Measurements from ENCODE around the gene COX15.
"Not testable (repeated sequence)": the region's sequence is repeated elsewhere in the genome, so short reads cannot be mapped to it uniquely, and the experiment has no call there.

COX15 gene

DNA sequence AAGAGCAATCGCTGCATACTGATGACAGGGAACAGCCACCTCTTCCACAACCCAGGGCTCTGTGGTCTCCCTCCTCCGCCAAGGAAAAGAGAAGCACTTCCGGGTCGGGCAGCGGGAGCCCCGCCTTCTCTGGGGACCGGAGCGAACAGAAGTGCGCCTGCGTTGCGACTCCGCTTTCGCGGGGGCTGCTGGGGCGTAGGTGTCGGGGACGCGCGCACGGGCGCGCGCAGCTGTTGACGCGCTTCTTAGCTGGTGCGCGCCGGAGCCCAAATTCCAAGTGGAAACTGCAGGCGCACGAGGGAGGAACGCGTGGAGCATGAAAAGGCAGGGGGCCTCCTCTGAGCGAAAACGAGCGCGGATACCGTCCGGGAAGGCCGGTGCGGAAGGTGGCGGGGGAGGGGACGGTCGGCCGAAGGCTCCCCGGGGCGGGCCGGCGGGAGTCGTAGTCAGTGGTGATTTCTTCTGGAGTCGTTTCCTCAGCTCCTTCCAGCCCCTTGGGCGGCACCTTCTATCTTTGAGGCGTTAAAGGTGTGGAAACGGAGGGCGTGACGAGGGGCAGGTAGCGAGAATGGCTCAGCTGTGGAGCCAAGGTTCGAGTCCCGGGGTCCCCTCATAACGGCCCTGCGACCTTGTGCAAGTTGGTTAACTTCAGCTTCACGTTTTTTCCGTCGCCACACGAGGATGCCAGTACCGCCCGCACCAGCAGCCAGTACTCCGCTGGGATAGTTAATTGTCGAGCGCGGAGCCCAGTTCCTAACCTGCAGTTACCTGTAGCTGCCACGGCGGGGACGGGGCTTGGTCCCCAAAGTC lies at the start of gene COX15, which contains the start of gene CUTC:
TSS of gene COX15 (minus strand) at position 95 of the 810 bp plus-strand sequence. CDS start at position 17, 78 bp downstream.
TSS of gene CUTC (plus strand) at position 202 of the 810 bp plus-strand sequence. CDS start at position 317, 115 bp downstream.
- DNase-seq (ENCODE audit: low read depth): peak; percentile 91

DNA sequence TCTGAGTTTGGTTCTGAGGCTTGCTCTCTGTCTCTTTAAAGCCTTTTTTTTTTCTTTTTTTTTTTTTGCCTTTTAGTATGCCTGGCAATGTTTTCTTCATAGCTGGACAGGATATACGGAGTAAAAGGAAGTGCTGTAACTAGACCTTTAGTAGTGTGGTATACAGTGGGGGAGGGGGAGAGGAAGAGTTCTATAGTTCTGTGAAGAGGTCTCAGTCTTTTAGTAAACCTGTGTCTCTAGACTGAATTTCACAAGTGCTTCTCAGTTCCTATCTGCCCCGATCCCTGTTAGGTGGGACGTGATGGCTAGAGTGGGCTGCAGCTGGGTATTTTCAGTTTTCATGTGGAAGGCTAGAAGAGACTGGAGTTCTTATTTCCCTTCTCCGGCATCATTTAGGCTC lies 47.4 kb upstream of the COX15 start:
- no peak for DNase-seq (ENCODE audit: low read depth)

DNA sequence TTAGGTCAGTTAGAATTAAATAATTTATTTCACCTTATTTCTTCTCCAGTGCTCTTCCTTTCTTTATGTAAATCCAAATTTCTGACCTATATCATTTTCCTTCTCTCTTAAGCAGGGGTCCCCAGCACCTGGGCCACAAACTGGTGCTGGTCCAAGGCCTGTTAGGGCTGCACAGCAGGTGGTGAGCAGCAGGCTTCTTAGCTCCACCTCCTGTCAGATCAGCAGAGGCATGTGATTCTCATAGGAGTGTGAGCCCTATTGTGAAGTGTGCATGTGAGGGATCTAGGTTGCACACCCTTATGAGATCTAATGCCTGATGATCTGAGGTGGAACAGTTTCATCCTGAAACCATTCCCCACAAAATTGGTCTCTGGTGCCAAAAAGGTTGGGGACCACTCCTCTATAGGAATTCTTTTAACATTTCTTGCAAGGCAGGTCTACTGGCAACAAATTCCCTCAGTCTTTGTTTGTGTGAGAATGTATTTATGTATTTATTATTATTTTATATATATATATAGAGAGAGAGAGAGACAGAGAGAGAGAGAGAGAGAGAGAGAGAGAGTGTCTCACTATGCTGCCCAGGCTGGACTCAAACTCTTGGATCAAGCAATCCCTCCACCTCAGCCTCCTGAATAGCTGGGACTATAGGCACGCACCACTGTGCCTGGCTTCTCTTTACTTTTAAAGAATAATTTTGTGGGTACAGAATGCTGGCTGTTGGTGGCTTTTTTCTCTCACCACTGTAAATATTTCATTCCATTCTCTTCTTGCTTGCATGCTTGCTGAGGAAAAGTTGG lies 46.2 kb upstream of the COX15 start:
- no peak for DNase-seq (ENCODE audit: low read depth)

DNA sequence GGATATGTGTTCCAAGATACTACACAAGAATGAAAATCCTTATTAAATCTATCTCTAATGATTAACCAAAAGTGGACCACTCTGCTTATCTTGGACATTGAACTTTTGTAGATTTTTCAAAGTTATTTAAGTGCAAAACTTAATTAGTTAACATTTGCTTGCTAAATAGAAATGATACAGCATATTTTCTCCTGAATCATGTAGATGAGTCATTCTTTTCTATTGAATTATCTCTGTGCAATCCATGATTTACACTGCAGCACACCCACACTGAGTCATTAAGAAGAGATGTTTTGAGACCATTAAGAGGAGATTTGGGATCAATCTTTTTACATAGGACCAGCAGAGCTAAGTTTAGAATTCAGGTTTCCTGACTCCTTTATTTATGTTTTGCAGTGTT lies 43.9 kb upstream of the COX15 start:
- no peak for DNase-seq (ENCODE audit: low read depth)

DNA sequence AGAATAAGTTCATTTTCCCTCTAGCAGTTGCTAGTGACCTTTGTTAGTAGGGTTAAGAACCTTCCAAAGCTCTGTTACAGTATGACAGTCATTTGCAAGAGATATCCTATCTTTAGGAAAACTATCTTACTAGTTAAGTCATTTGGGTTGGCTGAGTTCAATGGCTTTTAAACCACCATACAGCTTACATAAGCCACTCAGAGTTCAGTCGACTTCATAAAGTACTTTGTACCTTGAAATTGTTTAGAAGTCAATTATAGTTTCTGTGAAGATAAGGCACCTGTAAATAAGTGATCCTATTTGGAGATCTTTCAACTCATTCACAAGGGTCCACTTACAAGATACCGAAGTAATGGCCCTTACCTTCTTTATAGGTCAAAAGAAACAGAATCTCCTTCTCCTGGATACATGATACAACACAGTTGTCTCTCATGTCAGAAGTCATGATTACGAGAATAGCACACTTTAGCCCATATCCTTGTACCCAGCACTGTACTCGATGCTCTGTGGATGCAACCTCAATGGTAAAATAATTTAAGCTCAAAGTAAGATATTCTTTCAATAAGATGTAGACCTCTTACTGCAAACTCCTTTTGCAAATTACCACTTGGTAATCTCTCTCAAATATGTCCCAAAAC lies 38.6 kb upstream of the COX15 start:
- no peak for DNase-seq (ENCODE audit: low read depth)

DNA sequence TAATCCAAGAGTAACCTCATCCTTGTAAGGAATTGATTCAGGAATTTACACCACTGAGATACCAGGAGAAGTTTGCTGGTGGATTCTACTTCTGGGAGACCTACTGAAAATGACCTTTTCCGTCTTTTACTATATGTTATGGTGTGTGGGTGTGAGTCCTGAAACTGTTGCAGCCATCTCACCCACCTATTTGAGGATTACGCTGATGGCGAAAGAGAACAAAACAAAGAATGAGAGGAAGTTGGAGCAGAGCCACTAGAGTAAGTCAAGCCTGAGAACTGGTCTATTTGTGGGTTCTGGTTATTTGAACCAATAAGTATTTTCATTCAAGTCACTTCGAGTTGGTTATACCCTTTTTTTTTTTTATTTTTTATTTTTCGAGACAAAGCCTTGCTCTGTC lies 37.8 kb upstream of the COX15 start:
- DNase-seq (ENCODE audit: low read depth): no peak

DNA sequence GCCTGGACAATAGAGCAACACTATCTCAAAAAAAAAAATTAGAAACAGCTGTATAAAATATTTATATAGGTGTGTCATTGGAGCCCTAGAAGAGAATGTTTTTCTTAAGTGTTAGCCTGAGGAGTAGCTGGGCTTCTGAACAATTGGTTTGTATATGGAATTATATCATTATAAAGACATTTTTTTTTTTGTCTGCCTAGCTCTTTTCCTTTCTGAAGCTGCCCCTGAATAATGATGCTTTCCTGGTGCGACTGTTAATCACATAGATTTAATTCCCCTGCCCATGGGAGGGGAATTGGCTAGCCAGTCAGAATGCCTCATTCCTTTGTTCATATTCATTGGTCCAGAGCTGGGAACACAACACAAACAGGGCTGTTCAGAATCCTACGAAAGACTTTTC lies 36.6 kb upstream of the COX15 start:
- DNase-seq (ENCODE audit: low read depth): no peak

DNA sequence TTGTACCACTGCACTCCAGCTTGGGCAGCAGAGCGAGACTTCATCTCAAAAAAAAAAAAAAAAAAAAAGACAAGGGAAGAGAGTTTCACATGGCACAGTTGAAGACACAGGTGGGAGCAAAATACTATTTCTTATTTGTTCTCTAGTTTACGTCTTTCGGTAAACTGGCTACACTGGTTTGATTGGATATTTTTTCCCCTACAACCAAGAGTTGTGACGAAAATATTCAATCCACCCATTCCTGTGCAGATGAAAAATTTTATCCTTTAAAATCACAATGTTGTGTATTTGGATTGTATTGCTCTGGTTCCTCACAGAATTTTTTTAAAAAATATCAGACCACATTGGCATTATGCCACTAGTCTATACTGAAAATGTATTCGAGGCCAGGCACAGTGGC lies 36.0 kb upstream of the COX15 start:
- DNase-seq (ENCODE audit: low read depth): no peak

DNA sequence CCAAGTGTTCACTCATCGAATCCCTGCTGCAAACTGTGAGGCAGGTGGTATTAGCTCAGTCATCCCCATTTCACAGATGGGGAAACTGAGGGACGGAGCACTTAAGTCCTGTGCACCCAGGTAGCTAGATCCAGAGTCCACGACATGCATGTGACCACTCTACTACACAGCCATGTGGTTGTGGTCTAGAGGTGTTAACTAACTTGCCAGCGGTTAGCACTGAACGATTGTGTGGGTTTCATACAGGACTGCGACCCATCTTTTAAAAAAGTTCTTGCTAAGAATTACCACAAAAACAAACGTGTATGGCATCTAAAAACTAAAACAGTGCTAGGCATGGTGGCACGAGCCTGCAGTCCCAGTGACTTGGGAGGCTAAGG lies 34.4 kb upstream of the COX15 start:
- no peak for DNase-seq (ENCODE audit: low read depth)

DNA sequence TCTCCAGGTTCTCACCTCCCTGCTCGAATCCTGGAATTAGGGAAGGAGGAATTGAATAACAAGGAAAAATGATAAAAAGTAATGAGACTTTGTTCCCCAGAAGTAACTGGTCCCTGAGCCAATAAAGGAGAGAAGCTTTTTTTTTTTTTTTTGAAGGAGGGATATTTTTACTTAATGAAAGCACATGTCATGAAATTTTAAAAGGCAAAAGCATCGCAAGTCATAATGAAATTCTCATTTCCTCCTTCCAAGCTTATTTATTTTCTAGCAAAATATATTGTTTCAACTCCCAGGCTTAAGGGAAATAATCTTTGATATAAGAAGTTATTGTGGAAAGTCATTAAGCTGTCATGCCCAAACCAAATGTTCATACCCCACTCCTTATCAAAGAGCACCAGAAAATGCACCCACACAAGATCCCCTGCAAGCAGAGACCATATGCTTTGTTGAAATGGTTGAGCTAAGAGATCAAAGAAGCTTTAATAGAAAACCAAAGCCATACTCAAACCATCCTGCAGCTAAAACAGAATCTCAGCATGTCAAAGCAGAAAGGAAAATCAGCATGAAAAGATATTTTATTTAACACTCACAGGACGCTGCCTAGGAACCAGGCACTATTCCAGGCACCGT lies 33.9 kb upstream of the COX15 start:
- DNase-seq (ENCODE audit: low read depth): no peak

DNA sequence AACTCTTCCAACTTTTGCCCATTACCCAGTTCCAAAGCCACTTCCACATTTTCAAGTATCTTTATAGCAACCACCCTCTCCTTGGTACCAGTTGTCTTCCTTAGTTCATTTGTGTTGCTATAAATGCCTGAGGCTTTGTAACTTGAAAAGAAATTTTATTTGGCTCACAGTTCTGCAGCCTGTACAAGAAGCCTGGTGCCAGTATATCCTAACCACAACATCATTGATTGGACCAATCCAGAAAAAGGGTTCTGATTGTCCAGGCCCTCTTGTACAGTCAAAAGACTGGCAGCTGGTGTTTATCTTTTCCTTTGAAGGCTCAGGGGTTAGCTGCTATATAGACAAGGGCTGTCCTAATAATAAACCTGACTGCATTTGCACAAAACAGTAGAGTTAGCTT lies 29.4 kb upstream of the COX15 start:
- DNase-seq (ENCODE audit: low read depth): no peak

DNA sequence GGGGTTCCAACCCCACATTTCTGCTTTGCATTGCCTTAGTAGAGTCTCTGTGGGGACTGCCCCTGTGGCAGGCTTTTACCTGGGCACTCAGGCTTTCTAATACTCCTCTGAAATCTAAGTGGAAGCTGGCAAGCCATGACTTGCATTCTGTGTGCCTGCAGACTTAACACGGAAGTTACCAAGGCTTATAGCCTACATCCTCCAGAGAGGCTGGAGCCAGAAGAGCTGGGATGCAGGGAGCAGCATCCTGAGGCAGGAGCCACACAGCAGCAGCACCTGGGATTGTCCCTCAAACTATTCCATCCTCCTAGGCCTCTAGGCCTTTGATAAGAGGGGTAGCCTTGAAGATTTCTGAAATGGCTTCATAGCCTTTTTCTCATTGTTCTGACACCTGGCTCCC lies 28.4 kb upstream of the COX15 start:
- no peak for DNase-seq (ENCODE audit: low read depth)

DNA sequence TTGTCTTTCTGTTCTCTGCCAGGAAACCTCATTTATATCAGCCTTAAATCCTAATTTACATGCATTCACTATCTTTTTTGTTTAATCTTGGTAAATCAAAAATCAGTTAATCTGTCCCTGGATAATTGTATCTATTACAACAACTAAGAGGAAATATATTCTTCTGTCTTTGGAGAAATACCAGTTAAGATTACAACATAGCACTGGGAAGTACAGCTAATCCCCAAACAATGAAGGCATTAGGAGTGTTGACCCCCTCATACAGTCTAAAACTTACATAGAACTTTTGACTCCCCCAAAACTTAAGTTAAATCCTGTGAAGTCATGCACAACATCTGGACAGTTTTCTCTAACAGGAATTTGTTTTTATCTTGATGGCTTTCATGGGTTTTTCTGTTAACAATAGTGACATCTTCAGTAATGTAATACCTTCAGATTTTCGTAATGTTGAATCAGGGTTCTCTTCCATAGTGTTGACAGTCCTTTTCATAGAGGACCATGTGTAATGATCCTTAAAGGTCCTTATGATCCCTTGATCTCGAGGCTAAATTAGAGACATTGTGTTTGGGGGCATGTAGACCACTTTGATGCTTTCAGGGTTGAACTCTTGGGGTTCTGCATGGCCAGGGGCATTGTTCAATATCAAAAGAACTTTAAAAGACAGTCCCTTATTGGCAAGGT lies 26.4 kb upstream of the COX15 start:
- no peak for DNase-seq (ENCODE audit: low read depth)

DNA sequence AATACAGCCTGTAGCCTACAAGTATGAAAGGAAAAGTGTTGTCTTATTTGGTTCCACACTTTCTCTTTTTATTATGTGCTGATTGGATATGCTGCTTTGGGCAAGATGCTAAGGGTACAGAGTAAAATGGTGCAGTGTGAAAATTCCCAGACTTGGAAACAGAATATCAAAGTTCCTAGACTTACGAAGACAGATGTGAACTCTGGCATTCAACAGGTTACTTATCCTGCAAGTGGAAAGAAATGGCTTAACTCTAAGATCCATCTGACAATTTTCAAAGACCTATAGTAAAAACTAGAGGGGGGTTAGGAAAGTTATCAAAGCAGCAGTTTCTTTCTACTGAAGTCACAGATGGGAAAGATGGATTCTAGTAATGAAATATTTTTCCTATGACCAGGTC lies 24.2 kb upstream of the COX15 start:
- DNase-seq (ENCODE audit: low read depth): no peak

DNA sequence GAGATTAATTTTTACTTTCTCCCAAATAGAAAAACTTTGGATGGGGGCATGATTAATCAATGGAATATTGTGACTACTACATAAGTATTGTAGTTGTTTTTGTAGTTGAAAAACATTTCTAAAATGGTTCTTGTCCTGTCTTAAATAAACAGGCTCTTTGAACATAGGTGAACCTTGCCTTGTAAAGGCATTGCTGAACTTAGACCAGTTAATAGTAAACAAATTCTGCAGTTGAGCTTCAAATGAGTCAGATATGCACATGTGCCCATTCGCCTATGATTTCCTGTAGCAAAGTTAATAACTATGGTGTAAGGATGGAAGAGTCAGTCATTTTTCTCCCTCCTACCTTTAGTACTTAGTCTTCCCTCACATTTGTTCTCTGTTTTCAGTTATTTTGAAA lies 22.7 kb upstream of the COX15 start:
- no peak for DNase-seq (ENCODE audit: low read depth)

DNA sequence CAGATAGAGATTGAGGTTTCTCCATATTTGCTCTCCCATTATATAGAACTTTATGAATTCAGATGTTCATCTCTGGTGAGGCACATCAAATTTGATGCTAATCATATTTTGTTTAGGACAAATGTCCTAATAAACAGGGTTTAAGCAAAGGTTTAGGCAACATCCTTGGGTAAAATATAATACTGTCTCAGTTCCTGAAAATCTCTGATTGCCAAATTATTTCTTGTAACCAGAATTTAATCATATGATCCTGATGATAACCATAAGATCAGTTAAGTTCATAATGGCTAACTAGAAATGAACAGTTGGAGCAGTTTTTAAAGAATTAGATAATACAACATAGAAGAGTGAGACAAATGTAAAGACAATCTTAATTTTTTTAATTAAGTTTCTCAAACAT lies 18.7 kb upstream of the COX15 start:
- DNase-seq (ENCODE audit: low read depth): no peak

DNA sequence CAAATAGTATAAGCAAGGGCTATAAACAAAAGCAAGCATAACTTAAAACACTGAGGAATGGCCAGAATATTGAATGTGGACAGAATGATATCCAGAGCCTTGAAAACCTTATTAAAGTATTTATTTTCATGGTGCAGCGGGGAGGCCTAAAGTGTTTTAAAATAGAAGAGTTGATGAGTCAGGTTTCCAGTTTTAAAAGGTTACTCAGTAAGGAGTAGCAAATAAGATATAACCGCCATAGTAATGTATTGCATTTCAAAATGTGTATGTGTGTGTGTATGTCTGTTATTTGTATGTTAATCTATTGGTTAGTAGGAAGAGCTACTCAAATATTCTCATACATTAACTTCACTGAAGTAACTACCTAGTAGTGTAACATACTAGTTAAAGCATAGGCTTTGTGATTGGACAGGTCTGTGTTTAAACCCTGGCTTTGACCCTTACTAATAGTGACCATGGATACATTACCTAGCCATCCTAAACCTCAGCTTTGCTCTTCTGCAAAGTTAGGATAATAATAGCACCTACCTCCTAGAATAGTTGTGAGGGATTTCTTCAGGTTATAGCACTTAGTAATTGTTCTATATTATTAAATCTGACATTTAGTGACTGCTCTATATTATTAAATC lies 17.0 kb upstream of the COX15 start:
- no peak for DNase-seq (ENCODE audit: low read depth)

DNA sequence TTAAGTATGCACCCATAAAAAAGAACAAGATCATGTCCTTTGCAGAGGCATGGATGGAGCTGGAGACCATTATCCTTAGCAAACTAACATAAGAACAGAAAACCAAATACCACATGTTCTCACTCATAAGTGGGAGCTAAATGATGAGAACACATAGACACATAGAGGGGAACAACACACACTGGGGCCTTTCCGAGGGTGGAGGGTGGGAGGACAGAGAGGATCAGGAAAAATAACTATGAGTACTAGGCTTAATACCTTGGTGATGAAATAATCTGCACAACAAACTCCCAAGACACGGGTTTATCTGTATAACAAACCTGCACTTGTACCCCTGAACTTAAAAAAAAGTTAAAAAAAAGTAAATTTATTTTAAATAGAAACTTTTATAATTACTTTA lies 14.2 kb upstream of the COX15 start:
- DNase-seq (ENCODE audit: low read depth): not testable (repeated sequence)

DNA sequence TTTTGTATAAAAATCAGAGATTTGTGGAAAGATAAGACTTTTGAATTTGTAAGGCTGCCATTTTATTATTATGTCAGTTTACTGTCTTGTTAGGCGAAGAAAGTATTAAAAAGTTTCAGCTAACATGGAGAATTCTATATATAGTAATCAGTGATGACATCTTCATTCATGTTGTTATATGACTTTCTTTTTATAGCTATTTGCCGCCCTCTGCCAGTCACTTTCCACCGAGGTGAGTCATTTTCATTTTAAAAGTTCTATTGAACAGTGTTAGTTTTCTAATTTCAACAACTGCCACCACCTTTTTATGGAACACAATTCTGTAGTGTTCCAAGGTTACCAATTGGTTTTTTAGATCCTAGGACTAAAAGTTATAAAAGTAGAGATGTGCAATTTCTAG lies 11.9 kb upstream of the COX15 start:
- DNase-seq (ENCODE audit: low read depth): no peak

DNA sequence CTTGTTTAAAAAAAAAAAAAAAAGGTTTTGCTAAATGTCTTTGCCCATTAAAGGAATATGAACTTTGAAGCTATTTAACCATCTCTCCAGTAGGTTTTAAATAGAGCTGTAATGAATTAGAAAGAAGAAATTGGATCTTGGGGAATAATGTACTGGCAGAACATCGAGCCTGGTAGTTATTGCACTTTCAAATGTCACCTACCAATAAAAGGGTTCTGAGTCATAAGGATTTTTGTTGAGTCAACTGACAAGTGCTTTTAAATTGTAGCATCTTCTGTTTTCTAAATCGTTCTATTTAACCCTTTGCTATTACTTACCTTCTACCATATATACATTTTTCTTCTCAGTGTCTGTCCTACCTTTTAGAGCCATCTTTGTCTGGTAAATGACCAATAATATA lies 10.8 kb upstream of the COX15 start:
- no peak for DNase-seq (ENCODE audit: low read depth)

DNA sequence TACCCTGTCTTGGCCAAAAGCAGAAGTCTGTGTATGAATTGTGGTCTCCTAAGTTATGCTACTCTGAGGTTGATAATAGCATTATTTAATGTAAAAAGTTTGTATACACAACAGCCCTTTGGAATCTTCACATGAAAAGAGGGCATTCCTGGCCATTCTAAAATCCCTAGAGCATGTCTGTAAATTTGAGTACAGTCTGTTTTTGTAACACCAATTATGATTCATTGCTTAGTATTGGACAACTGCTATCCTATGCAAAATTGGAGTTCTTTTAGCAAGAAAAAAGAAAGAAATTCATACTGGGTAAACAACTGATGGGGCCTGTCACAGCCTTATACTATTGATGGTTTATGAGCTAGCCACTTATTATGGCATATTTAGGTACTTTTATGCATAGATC lies 10.3 kb upstream of the COX15 start:
- no peak for DNase-seq (ENCODE audit: low read depth)
